ENCODE measurements around the gene SMARCC2.
A peak's percentile ranks its signal among the peaks of the same experiment; 100 is the strongest.

GRCh38 chr12:56119361-56119796, 69.9 kb downstream of the SMARCC2 start:
- TF ChIP-seq, protein P1, sequence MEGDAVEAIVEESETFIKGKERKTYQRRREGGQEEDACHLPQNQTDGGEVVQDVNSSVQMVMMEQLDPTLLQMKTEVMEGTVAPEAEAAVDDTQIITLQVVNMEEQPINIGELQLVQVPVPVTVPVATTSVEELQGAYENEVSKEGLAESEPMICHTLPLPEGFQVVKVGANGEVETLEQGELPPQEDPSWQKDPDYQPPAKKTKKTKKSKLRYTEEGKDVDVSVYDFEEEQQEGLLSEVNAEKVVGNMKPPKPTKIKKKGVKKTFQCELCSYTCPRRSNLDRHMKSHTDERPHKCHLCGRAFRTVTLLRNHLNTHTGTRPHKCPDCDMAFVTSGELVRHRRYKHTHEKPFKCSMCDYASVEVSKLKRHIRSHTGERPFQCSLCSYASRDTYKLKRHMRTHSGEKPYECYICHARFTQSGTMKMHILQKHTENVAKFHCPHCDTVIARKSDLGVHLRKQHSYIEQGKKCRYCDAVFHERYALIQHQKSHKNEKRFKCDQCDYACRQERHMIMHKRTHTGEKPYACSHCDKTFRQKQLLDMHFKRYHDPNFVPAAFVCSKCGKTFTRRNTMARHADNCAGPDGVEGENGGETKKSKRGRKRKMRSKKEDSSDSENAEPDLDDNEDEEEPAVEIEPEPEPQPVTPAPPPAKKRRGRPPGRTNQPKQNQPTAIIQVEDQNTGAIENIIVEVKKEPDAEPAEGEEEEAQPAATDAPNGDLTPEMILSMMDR (IDR thresholded peaks at IDR 0.05): peak; percentile 67 to 88 (median 77)
- TF ChIP-seq EP300 (IDR thresholded peaks at IDR 0.05): peak in 1 of 2 donors; percentile 50

Data from tibial nerve (tissue), 4 donors.